ENCODE measurements around the gene PFDN4. TPM values are rescaled to one million over a fixed set of nuclear protein-coding genes. Genes with fewer than 3 reads are reported as not detected.

Gene PFDN4
- 63.9 and 104 TPM in 2 replicates for polyA plus RNA-seq (2011; rRNA removed)
- polyA minus RNA-seq (2011; rRNA and poly(A)+ RNA removed), result 9.8 and 12.2 TPM in 2 replicates

- Histone ChIP-seq H3K27me3 (ENCODE audit: control insufficient read depth, insufficient read depth, low read length) (no peaks in the 10 kb centered on the region), H3K9me3 (ENCODE audit: control insufficient read depth, insufficient read depth, low read length) (no peaks in the 10 kb centered on the region), H3K4me3 (ENCODE audit: low read depth, low read length) (peak within 1 kb of the TSS; percentile 94), H3K27ac (ENCODE audit: low read depth, low read length) (peak within 1 kb of the TSS; percentile 95)
- ChIA-PET POLR2A (interaction anchor here (0.5 to 1.8 kb wide), 7 partner anchors 11 to 342 kb away, joined by 3 to 5 read pairs (median 4); no protein-coding TSS in a partner anchor), CTCF (interaction anchor here (0.5 to 17.6 kb wide), 28 partner anchors 9 to 582 kb away, joined by 3 to 951 read pairs (median 4); no protein-coding TSS in a partner anchor)
- peak; percentile 56 for DNase-seq (ENCODE audit: low read depth, low spot score)
- peak; percentile 81 for TF ChIP-seq CTCF (IDR thresholded peaks at IDR 0.05; ENCODE audit: low read depth, low read length)
Measured at GRCh38 chr20:54207743-54208547, at the start of gene PFDN4. TSS of gene PFDN4 (plus strand) at chr20:54208087. CDS start at chr20:54208101, 14 bp downstream.

- CTCF ChIA-PET, result interaction anchor here (1.2 kb wide), 2 partner anchors 54 to 61 kb away, joined by 3 to 4 read pairs; no protein-coding TSS in a partner anchor
- H3K4me3 ChIP-seq (ENCODE audit: low read depth, low read length), result no peak overlapping the region
- DNase-seq (ENCODE audit: low read depth, low spot score), result no peak
- H3K9me3 ChIP-seq (ENCODE audit: control insufficient read depth, insufficient read depth, low read length), result no peaks in the 10 kb centered on the region
- peaks cover 14% of the 10 kb centered on the region for H3K27me3 ChIP-seq (ENCODE audit: control insufficient read depth, insufficient read depth, low read length)
- POLR2A ChIA-PET, result no interaction called here
- no peak for TF ChIP-seq CTCF (IDR thresholded peaks at IDR 0.05; ENCODE audit: low read depth, low read length)
- no peak overlapping the region for H3K27ac ChIP-seq (ENCODE audit: low read depth, low read length)
Measured at GRCh38 chr20:54158226-54158625, 49.7 kb upstream of the PFDN4 start.

GRCh38 chr20:54158856-54159418, 49.0 kb upstream of the PFDN4 start:
- H3K9me3 ChIP-seq (ENCODE audit: control insufficient read depth, insufficient read depth, low read length), result no peaks in the 10 kb centered on the region
- no peak overlapping the region for H3K4me3 ChIP-seq (ENCODE audit: low read depth, low read length)
- no peak for TF ChIP-seq CTCF (IDR thresholded peaks at IDR 0.05; ENCODE audit: low read depth, low read length)
- no peak for DNase-seq (ENCODE audit: low read depth, low spot score)
- POLR2A ChIA-PET, result no interaction called here
- CTCF ChIA-PET, result interaction anchor here (1.2 kb wide), 2 partner anchors 55 to 62 kb away, joined by 3 to 4 read pairs; no protein-coding TSS in a partner anchor
- peaks cover 14% of the 10 kb centered on the region for H3K27me3 ChIP-seq (ENCODE audit: control insufficient read depth, insufficient read depth, low read length)
- H3K27ac ChIP-seq (ENCODE audit: low read depth, low read length), result no peak overlapping the region

GRCh38 chr20:54160065-54161007, 47.6 kb upstream of the PFDN4 start:
- TF ChIP-seq CTCF (IDR thresholded peaks at IDR 0.05; ENCODE audit: low read depth, low read length), result no peak
- Histone ChIP-seq H3K4me3 (ENCODE audit: low read depth, low read length) (no peak overlapping the region), H3K9me3 (ENCODE audit: control insufficient read depth, insufficient read depth, low read length) (no peaks in the 10 kb centered on the region), H3K27ac (ENCODE audit: low read depth, low read length) (no peak overlapping the region), H3K27me3 (ENCODE audit: control insufficient read depth, insufficient read depth, low read length) (peaks cover 17% of the 10 kb centered on the region)
- POLR2A ChIA-PET, result no interaction called here
- CTCF ChIA-PET, result interaction anchor here (1.2 kb wide), 1 partner anchor 40 kb away, joined by 3 read pairs; no protein-coding TSS in a partner anchor
- no peak for DNase-seq (ENCODE audit: low read depth, low spot score)

Data from AG04450 (cell line).